ENCODE data around the gene SLC25A13.
"Not testable (repeated sequence)": the region's sequence is repeated elsewhere in the genome, so short reads cannot be mapped to it uniquely, and the experiment has no call there.

SLC25A13 gene

GRCh38 chr7:96321658-96322372, at the start of gene SLC25A13:
Gene SLC25A13, minus strand, starts transcription at chr7:96322098. Its CDS starts 142 bp downstream, at chr7:96321956.
- Mint-ChIP-seq H3K9me3 (no peaks in the 10 kb centered on the region), H3K36me3 (no peaks in the 10 kb centered on the region), H3K4me1 (peaks cover 20% of the 10 kb centered on the region), H3K4me3 (peak within 1 kb of the TSS; percentile 87), H3K27ac (peak within 1 kb of the TSS; percentile 86), H3K27me3 (no peaks in the 10 kb centered on the region)
- peak; percentile 77 for DNase-seq
- CTCF ChIA-PET: no interaction called here

- H3K27ac Mint-ChIP-seq, H3K4me3 Mint-ChIP-seq, H3K4me1 Mint-ChIP-seq, H3K27me3 Mint-ChIP-seq, CTCF ChIA-PET, H3K36me3 Mint-ChIP-seq, DNase-seq, H3K9me3 Mint-ChIP-seq: not testable (repeated sequence)
These were observed 44.0 kb upstream of the SLC25A13 start for GRCh38 chr7:96365916-96366315.

- peaks cover 4% of the 10 kb centered on the region for H3K27me3 Mint-ChIP-seq
- H3K9me3 Mint-ChIP-seq: peaks cover 3% of the 10 kb centered on the region
- no peak overlapping the region for H3K27ac Mint-ChIP-seq
- H3K36me3 Mint-ChIP-seq: no peaks in the 10 kb centered on the region
- no peak overlapping the region for H3K4me3 Mint-ChIP-seq
- CTCF ChIA-PET: no interaction called here
- DNase-seq: no peak
- H3K4me1 Mint-ChIP-seq: no peaks in the 10 kb centered on the region
These were observed 39.4 kb upstream of the SLC25A13 start for GRCh38 chr7:96361116-96361857.

- Mint-ChIP-seq H3K9me3 (no peaks in the 10 kb centered on the region), H3K27me3 (peaks cover 4% of the 10 kb centered on the region), H3K27ac (no peak overlapping the region)
These were observed 38.0 kb upstream of the SLC25A13 start for GRCh38 chr7:96359876-96360275.

GRCh38 chr7:96358236-96358971, 36.5 kb upstream of the SLC25A13 start:
- H3K4me3 Mint-ChIP-seq, H3K4me1 Mint-ChIP-seq, H3K27ac Mint-ChIP-seq, H3K9me3 Mint-ChIP-seq, H3K36me3 Mint-ChIP-seq, CTCF ChIA-PET, DNase-seq, H3K27me3 Mint-ChIP-seq: not testable (repeated sequence)

More at GRCh38 chr7:96359876-96360275, 38.0 kb upstream of the SLC25A13 start:
- Mint-ChIP-seq H3K4me3 (no peak overlapping the region), H3K4me1 (no peaks in the 10 kb centered on the region), H3K36me3 (no peaks in the 10 kb centered on the region)
- CTCF ChIA-PET: no interaction called here
- no peak for DNase-seq

- Mint-ChIP-seq H3K27me3 (peaks cover 6% of the 10 kb centered on the region), H3K9me3 (no peaks in the 10 kb centered on the region), H3K36me3 (no peaks in the 10 kb centered on the region), H3K27ac (no peak overlapping the region), H3K4me3 (no peak overlapping the region), H3K4me1 (no peaks in the 10 kb centered on the region)
- no peak for DNase-seq
- CTCF ChIA-PET: no interaction called here
These were observed 34.1 kb upstream of the SLC25A13 start for GRCh38 chr7:96355990-96356506.

- Mint-ChIP-seq H3K27ac (no peak overlapping the region), H3K36me3 (no peaks in the 10 kb centered on the region), H3K4me1 (no peaks in the 10 kb centered on the region), H3K4me3 (no peak overlapping the region), H3K27me3 (peaks cover 4% of the 10 kb centered on the region), H3K9me3 (no peaks in the 10 kb centered on the region)
- CTCF ChIA-PET: no interaction called here
- DNase-seq: no peak
These were observed 33.0 kb upstream of the SLC25A13 start for GRCh38 chr7:96354881-96355280.

GRCh38 chr7:96349572-96349971, 27.7 kb upstream of the SLC25A13 start:
- DNase-seq: no peak
- H3K27ac Mint-ChIP-seq: no peak overlapping the region
- H3K4me3 Mint-ChIP-seq: no peak overlapping the region
- CTCF ChIA-PET: no interaction called here
- no peaks in the 10 kb centered on the region for H3K36me3 Mint-ChIP-seq
- peaks cover 15% of the 10 kb centered on the region for H3K27me3 Mint-ChIP-seq
- no peaks in the 10 kb centered on the region for H3K9me3 Mint-ChIP-seq
- no peaks in the 10 kb centered on the region for H3K4me1 Mint-ChIP-seq

- Mint-ChIP-seq H3K4me1 (no peaks in the 10 kb centered on the region), H3K36me3 (no peaks in the 10 kb centered on the region), H3K27ac (no peak overlapping the region), H3K27me3 (peaks cover 15% of the 10 kb centered on the region), H3K9me3 (no peaks in the 10 kb centered on the region), H3K4me3 (no peak overlapping the region)
- CTCF ChIA-PET: no interaction called here
- DNase-seq: no peak
These were observed 25.6 kb upstream of the SLC25A13 start for GRCh38 chr7:96347471-96347870.

GRCh38 chr7:96346293-96346953, 24.5 kb upstream of the SLC25A13 start:
- peaks cover 14% of the 10 kb centered on the region for H3K27me3 Mint-ChIP-seq
- H3K36me3 Mint-ChIP-seq: no peaks in the 10 kb centered on the region
- CTCF ChIA-PET: no interaction called here
- no peak for DNase-seq
- H3K4me3 Mint-ChIP-seq: no peak overlapping the region
- H3K4me1 Mint-ChIP-seq: no peaks in the 10 kb centered on the region
- no peaks in the 10 kb centered on the region for H3K9me3 Mint-ChIP-seq
- H3K27ac Mint-ChIP-seq: no peak overlapping the region

GRCh38 chr7:96344236-96344635, 22.3 kb upstream of the SLC25A13 start:
- Mint-ChIP-seq H3K9me3 (no peaks in the 10 kb centered on the region), H3K4me3 (no peak overlapping the region), H3K36me3 (no peaks in the 10 kb centered on the region), H3K27ac (no peak overlapping the region), H3K4me1 (no peaks in the 10 kb centered on the region), H3K27me3 (peaks cover 14% of the 10 kb centered on the region)
- CTCF ChIA-PET: no interaction called here
- DNase-seq: no peak

- H3K4me3 Mint-ChIP-seq: no peak overlapping the region
- no peaks in the 10 kb centered on the region for H3K4me1 Mint-ChIP-seq
- CTCF ChIA-PET: no interaction called here
- DNase-seq: no peak
- H3K27me3 Mint-ChIP-seq: peaks cover 14% of the 10 kb centered on the region
- H3K36me3 Mint-ChIP-seq: no peaks in the 10 kb centered on the region
- H3K27ac Mint-ChIP-seq: no peak overlapping the region
- H3K9me3 Mint-ChIP-seq: no peaks in the 10 kb centered on the region
These were observed 20.2 kb upstream of the SLC25A13 start for GRCh38 chr7:96342049-96342448.

GRCh38 chr7:96337519-96337918, 15.6 kb upstream of the SLC25A13 start:
- Mint-ChIP-seq H3K27ac (no peak overlapping the region), H3K4me3 (no peak overlapping the region), H3K36me3 (no peaks in the 10 kb centered on the region), H3K9me3 (no peaks in the 10 kb centered on the region), H3K27me3 (peaks cover 4% of the 10 kb centered on the region), H3K4me1 (no peaks in the 10 kb centered on the region)
- DNase-seq: no peak
- CTCF ChIA-PET: no interaction called here

GRCh38 chr7:96332325-96332724, 10.4 kb upstream of the SLC25A13 start:
- no peaks in the 10 kb centered on the region for H3K36me3 Mint-ChIP-seq
- no peak overlapping the region for H3K4me3 Mint-ChIP-seq
- H3K9me3 Mint-ChIP-seq: no peaks in the 10 kb centered on the region
- CTCF ChIA-PET: no interaction called here
- DNase-seq: no peak
- H3K27ac Mint-ChIP-seq: no peak overlapping the region
- H3K27me3 Mint-ChIP-seq: peaks cover 8% of the 10 kb centered on the region
- no peaks in the 10 kb centered on the region for H3K4me1 Mint-ChIP-seq

Measured in activated naive CD4-positive, alpha-beta T cell treated with anti-CD3 and anti-CD28 coated beads, Interleukin-2, amount 10 ng/mL, durations not matched to agents 7 days and 5 days (primary cell).